Breast epithelium (tissue), 3 donors: ENCODE measurements around the gene IQSEC3.
"Not testable (repeated sequence)": the region's sequence is repeated elsewhere in the genome, so short reads cannot be mapped to it uniquely, and the experiment has no call there.

Experiments
- CTCF ChIP-seq, 3 donors: fragments of 450-650 bp; IDR thresholded peaks; one replicate each; pipeline ENCODE4 v1.5.1; 2016 to 2017; ENCODE audit warnings: antibody characterized with exemption in 3 of 3, mild to moderate bottlenecking in 3 of 3, moderate library complexity in 3 of 3
- POLR2A ChIP-seq: fragments of 450-650 bp; IDR thresholded peaks from one replicate; pipeline ENCODE4 v1.6.1; 2016; ENCODE audit warnings: antibody characterized with exemption, mild to moderate bottlenecking, moderate library complexity
- POLR2AphosphoS5 ChIP-seq, 3 donors: sonication (generic); formaldehyde crosslinking; IDR thresholded peaks; one replicate each; pipeline ENCODE4 v1.6.1; 2017; ENCODE audit warnings: antibody characterized with exemption in 3 of 3

DNA sequence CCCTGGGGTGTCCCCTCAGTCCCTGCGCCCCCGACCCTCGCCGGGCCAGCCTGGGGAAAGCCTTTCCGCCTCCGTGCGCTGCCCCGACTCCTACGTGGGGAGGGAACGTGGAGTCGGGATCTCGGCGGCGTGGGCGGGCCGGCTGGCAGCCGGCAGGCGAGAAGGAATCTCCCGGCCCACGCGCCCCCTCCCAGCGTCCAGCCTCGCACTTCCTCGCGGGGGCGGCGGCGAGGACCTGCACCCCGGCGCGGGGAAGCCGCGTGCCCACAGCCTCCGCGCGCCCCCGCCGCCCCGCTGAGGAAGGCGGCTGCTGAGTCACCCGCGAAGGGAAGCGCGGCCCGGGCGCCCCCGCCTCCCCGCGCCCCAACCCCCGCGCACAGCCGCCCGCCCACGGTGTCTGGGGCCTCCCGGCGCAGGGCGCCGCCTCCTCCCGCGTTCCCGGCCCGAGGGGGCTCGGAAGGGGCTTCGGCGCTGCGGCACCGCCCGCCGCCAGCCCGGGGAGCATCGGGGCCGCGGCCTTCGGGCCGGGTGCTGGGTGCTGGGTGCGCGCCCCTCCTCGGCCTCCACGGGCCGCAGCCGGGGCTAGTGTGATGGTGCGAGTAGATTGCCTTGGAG, 11.3 kb downstream of the IQSEC3 start:
- not testable (repeated sequence) for TF ChIP-seq CTCF (IDR thresholded peaks at IDR 0.05); POLR2AphosphoS5 (IDR thresholded peaks at IDR 0.05); POLR2A
